ENCODE results near the gene ADAMTS2. TPM values are rescaled to one million over a fixed set of nuclear protein-coding genes. Genes with fewer than 3 reads are reported as not detected.

The ADAMTS2 gene
- total RNA-seq, 1 donor from 2014 or later = not detected

GRCh38 chr5:179292681-179293635 is 52.3 kb downstream of the ADAMTS2 start:
- no peak overlapping the region for H3K27ac Mint-ChIP-seq
- DNase-seq = no peak
- H3K4me3 Mint-ChIP-seq = no peak overlapping the region
- H3K9me3 Mint-ChIP-seq = peaks cover 2% of the 10 kb centered on the region
- ATAC-seq (ENCODE audit: low read depth) = no peak
- peaks cover 5% of the 10 kb centered on the region for H3K27me3 Mint-ChIP-seq
- CTCF ChIA-PET = no interaction called here
- H3K36me3 Mint-ChIP-seq (ENCODE audit: low read depth) = no peaks in the 10 kb centered on the region
- intact Hi-C loops (cut with micrococcal nuclease) = no loop called here
- no peaks in the 10 kb centered on the region for H3K4me1 Mint-ChIP-seq
- no peak for TF ChIP-seq CTCF (IDR thresholded peaks at IDR 0.05)
- POLR2A ChIA-PET = no interaction called here

GRCh38 chr5:179292202-179292601 is 53.1 kb downstream of the ADAMTS2 start:
- no peak for DNase-seq
- Mint-ChIP-seq H3K4me1 (no peaks in the 10 kb centered on the region), H3K4me3 (no peak overlapping the region), H3K27me3 (peaks cover 2% of the 10 kb centered on the region), H3K36me3 (ENCODE audit: low read depth) (no peaks in the 10 kb centered on the region), H3K9me3 (peaks cover 2% of the 10 kb centered on the region), H3K27ac (no peak overlapping the region)
- POLR2A ChIA-PET = no interaction called here
- TF ChIP-seq CTCF (IDR thresholded peaks at IDR 0.05) = no peak
- intact Hi-C loops (cut with micrococcal nuclease) = no loop called here
- no peak for ATAC-seq (ENCODE audit: low read depth)
- CTCF ChIA-PET = no interaction called here

GRCh38 chr5:179290681-179291540 is 54.4 kb downstream of the ADAMTS2 start:
- Mint-ChIP-seq H3K9me3 (peaks cover 2% of the 10 kb centered on the region), H3K4me1 (no peaks in the 10 kb centered on the region), H3K27me3 (peaks cover 4% of the 10 kb centered on the region), H3K27ac (no peak overlapping the region), H3K4me3 (no peak overlapping the region), H3K36me3 (ENCODE audit: low read depth) (no peaks in the 10 kb centered on the region)
- no peak for DNase-seq
- CTCF ChIA-PET = no interaction called here
- TF ChIP-seq CTCF (IDR thresholded peaks at IDR 0.05) = no peak
- ATAC-seq (ENCODE audit: low read depth) = no peak
- POLR2A ChIA-PET = no interaction called here
- intact Hi-C loops (cut with micrococcal nuclease) = no loop called here

- intact Hi-C loops (cut with micrococcal nuclease) = no loop called here
- ChIA-PET POLR2A (no interaction called here), CTCF (no interaction called here)
- no peaks in the 10 kb centered on the region for H3K36me3 Mint-ChIP-seq (ENCODE audit: low read depth)
- ATAC-seq (ENCODE audit: low read depth) = no peak
- no peak overlapping the region for H3K4me3 Mint-ChIP-seq
- H3K4me1 Mint-ChIP-seq = no peaks in the 10 kb centered on the region
- TF ChIP-seq CTCF (IDR thresholded peaks at IDR 0.05) = no peak
- DNase-seq = no peak
- peaks cover 2% of the 10 kb centered on the region for H3K9me3 Mint-ChIP-seq
- H3K27me3 Mint-ChIP-seq = peaks cover 3% of the 10 kb centered on the region
- no peak overlapping the region for H3K27ac Mint-ChIP-seq
Observed at GRCh38 chr5:179289756-179290385, 55.4 kb downstream of the ADAMTS2 start.

- CTCF ChIA-PET = no interaction called here
- DNase-seq (no peak), ATAC-seq (ENCODE audit: low read depth) (no peak)
- intact Hi-C loops (cut with micrococcal nuclease) = no loop called here
- Mint-ChIP-seq H3K36me3 (ENCODE audit: low read depth) (no peaks in the 10 kb centered on the region), H3K9me3 (peaks cover 2% of the 10 kb centered on the region), H3K27ac (no peak overlapping the region), H3K27me3 (peaks cover 3% of the 10 kb centered on the region), H3K4me1 (no peaks in the 10 kb centered on the region), H3K4me3 (no peak overlapping the region)
- POLR2A ChIA-PET = no interaction called here
- TF ChIP-seq CTCF (IDR thresholded peaks at IDR 0.05) = no peak
Observed at GRCh38 chr5:179288809-179289185, 56.5 kb downstream of the ADAMTS2 start.

Measured in activated B cell treated with CpG ODN at 0.5 μM for 24 hours (primary cell).